MM.1S (cell line): ENCODE results near the gene PFAS.
"Not testable (repeated sequence)": the region's sequence is repeated elsewhere in the genome, so short reads cannot be mapped to it uniquely, and the experiment has no call there.

Experiments used
- EZH2 ChIP-seq: fragments of 300-600 bp; sonication (generic); optimal IDR thresholded peaks from 2 replicates; pipeline ENCODE3; 2017; ENCODE audit warnings: low read depth, mild to moderate bottlenecking, antibody characterized with exemption, low read length, mixed read lengths
- EZH2phosphoT487 ChIP-seq: fragments of 300-600 bp; sonication (generic); IDR thresholded peaks from 2 replicates; pipeline ENCODE4 v1.6.1; 2018; ENCODE audit warnings: antibody characterized with exemption, low read length
- TF ChIP-seq, protein P1 (sequence below): fragments of 300-600 bp; sonication (generic); IDR thresholded peaks from 2 replicates; pipeline ENCODE4 v1.5.1; 2016; ENCODE audit warnings: antibody characterized with exemption, low read length, mixed read lengths

DNA sequence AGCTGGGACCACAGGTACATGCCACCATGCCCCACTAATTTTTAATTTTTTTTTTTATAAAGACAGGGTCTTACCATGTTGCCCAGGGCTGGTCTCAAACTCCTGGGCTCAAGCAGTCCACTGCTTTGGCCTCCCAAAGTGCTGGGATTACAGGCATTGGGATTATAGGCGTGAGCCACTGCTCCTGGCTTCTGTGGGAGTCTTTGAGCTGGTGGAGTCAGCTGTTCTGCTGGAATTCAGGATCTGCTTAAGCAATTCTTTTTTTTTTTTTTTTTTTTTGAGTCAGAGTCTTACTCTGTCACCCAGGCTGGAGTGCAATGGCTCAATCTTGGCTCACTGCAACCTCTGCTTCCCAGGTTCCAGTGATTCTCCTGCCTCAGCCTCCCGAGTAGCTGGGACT, 2.3 kb downstream of the PFAS start:
- TF ChIP-seq, protein P1, sequence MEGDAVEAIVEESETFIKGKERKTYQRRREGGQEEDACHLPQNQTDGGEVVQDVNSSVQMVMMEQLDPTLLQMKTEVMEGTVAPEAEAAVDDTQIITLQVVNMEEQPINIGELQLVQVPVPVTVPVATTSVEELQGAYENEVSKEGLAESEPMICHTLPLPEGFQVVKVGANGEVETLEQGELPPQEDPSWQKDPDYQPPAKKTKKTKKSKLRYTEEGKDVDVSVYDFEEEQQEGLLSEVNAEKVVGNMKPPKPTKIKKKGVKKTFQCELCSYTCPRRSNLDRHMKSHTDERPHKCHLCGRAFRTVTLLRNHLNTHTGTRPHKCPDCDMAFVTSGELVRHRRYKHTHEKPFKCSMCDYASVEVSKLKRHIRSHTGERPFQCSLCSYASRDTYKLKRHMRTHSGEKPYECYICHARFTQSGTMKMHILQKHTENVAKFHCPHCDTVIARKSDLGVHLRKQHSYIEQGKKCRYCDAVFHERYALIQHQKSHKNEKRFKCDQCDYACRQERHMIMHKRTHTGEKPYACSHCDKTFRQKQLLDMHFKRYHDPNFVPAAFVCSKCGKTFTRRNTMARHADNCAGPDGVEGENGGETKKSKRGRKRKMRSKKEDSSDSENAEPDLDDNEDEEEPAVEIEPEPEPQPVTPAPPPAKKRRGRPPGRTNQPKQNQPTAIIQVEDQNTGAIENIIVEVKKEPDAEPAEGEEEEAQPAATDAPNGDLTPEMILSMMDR = not testable (repeated sequence)
- TF ChIP-seq EZH2phosphoT487, EZH2: not testable (repeated sequence)
